ENCODE data around the gene DDX42. TPM values are rescaled to one million over a fixed set of nuclear protein-coding genes. Genes with fewer than 3 reads are reported as not detected.

Gene DDX42
- total and polyA plus RNA-seq, 2 of the 13 experiments (the other 11 are each of a cell fraction or from before 2014, with no cell fraction given) = 87.2 to 92.9 TPM

- TF ChIP-seq, protein P1, sequence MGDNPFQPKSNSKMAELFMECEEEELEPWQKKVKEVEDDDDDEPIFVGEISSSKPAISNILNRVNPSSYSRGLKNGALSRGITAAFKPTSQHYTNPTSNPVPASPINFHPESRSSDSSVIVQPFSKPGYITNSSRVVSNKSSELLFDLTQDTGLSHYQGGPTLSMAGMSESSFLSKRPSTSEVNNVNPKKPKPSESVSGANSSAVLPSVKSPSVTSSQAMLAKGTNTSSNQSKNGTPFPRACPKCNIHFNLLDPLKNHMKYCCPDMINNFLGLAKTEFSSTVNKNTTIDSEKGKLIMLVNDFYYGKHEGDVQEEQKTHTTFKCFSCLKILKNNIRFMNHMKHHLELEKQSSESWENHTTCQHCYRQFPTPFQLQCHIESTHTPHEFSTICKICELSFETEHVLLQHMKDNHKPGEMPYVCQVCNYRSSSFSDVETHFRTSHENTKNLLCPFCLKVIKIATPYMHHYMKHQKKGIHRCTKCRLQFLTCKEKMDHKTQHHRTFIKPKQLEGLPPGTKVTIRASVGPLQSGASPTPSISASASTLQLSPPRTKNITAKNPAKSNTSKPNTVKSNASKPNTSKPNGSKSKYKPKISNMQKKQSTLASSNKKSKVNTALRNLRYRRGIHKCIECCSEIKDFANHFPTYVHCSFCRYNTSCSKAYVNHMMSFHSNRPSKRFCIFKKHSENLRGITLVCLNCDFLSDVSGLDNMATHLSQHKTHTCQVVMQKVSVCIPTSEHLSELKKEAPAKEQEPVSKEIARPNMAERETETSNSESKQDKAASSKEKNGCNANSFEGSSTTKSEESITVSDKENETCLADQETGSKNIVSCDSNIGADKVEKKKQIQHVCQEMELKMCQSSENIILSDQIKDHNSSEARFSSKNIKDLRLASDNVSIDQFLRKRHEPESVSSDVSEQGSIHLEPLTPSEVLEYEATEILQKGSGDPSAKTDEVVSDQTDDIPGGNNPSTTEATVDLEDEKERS (CRISPR knock-in tag; IDR thresholded peaks at IDR 0.05) = no peak
- peak; percentile 93 for TF ChIP-seq DNMT1 (CRISPR knock-in tag; IDR thresholded peaks at IDR 0.05)
- TF ChIP-seq KDM2A (CRISPR knock-in tag; IDR thresholded peaks at IDR 0.05; ENCODE audit: borderline replicate concordance, low read depth) = peak; percentile 96
- TF ChIP-seq, protein P2, sequence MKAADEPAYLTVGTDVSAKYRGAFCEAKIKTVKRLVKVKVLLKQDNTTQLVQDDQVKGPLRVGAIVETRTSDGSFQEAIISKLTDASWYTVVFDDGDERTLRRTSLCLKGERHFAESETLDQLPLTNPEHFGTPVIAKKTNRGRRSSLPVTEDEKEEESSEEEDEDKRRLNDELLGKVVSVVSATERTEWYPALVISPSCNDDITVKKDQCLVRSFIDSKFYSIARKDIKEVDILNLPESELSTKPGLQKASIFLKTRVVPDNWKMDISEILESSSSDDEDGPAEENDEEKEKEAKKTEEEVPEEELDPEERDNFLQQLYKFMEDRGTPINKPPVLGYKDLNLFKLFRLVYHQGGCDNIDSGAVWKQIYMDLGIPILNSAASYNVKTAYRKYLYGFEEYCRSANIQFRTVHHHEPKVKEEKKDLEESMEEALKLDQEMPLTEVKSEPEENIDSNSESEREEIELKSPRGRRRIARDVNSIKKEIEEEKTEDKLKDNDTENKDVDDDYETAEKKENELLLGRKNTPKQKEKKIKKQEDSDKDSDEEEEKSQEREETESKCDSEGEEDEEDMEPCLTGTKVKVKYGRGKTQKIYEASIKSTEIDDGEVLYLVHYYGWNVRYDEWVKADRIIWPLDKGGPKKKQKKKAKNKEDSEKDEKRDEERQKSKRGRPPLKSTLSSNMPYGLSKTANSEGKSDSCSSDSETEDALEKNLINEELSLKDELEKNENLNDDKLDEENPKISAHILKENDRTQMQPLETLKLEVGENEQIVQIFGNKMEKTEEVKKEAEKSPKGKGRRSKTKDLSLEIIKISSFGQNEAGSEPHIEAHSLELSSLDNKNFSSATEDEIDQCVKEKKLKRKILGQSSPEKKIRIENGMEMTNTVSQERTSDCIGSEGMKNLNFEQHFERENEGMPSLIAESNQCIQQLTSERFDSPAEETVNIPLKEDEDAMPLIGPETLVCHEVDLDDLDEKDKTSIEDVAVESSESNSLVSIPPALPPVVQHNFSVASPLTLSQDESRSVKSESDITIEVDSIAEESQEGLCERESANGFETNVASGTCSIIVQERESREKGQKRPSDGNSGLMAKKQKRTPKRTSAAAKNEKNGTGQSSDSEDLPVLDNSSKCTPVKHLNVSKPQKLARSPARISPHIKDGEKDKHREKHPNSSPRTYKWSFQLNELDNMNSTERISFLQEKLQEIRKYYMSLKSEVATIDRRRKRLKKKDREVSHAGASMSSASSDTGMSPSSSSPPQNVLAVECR (CRISPR knock-in tag; IDR thresholded peaks at IDR 0.05; ENCODE audit: borderline replicate concordance) = peak; percentile 75; the same call in 1 of the 2 replicates
- TF ChIP-seq EZH2 (conservative IDR thresholded peaks at IDR 0.05; ENCODE audit: low read depth, low read length) = no peak
- peak; percentile 76 for TF ChIP-seq FOSL2 (CRISPR knock-in tag; IDR thresholded peaks at IDR 0.05)
- TF ChIP-seq TCF7L2 (IDR thresholded peaks at IDR 0.05; ENCODE audit: low read depth, low read length) = no peak
- TF ChIP-seq JARID2 (CRISPR knock-in tag; IDR thresholded peaks at IDR 0.05; ENCODE audit: insufficient replicate concordance) = peak; percentile 95
- peak; percentile 97 for TF ChIP-seq NR2F6 (IDR thresholded peaks at IDR 0.05)
- TF ChIP-seq NR2F6 (CRISPR knock-in tag; IDR thresholded peaks at IDR 0.05) = peak; percentile 99
- peak; percentile 99 for TF ChIP-seq PHF5A (CRISPR knock-in tag; IDR thresholded peaks at IDR 0.05; ENCODE audit: low read depth, unreplicated experiment)
- TF ChIP-seq NKX3-1 (CRISPR knock-in tag; IDR thresholded peaks at IDR 0.05) = peak; percentile 90
- no peak; the same call in 1 of the 2 replicates for TF ChIP-seq PLSCR1 (CRISPR knock-in tag; IDR thresholded peaks at IDR 0.05; ENCODE audit: borderline replicate concordance)
- TF ChIP-seq, protein P3, sequence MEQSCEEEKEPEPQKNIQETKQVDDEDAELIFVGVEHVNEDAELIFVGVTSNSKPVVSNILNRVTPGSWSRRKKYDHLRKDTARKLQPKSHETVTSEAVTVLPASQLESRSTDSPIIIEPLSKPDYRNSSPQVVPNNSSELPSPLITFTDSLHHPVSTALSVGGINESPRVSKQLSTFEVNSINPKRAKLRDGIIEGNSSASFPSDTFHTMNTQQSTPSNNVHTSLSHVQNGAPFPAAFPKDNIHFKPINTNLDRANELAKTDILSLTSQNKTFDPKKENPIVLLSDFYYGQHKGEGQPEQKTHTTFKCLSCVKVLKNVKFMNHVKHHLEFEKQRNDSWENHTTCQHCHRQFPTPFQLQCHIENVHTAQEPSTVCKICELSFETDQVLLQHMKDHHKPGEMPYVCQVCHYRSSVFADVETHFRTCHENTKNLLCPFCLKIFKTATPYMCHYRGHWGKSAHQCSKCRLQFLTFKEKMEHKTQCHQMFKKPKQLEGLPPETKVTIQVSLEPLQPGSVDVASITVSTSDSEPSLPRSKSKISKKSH (CRISPR knock-in tag; IDR thresholded peaks at IDR 0.05; ENCODE audit: borderline replicate concordance) = peak; percentile 92; the same call in 1 of the 2 replicates
- TF ChIP-seq TMF1 (CRISPR knock-in tag; IDR thresholded peaks at IDR 0.05; ENCODE audit: low read depth) = peak; percentile 98
- TF ChIP-seq ISX (CRISPR knock-in tag; conservative IDR thresholded peaks at IDR 0.05) = no peak
- peak; percentile 90 for TF ChIP-seq KMT2B (CRISPR knock-in tag; IDR thresholded peaks at IDR 0.05)
- TF ChIP-seq ZC3H13 (CRISPR knock-in tag; IDR thresholded peaks at IDR 0.05) = peak; percentile 97
Measured at GRCh38 chr17:63842540-63843386, 68.8 kb downstream of the DDX42 start, which contains the start of gene SMARCD2 (continued).
